ENCODE data around the gene ST6GALNAC5.

- TF ChIP-seq EZH2 (IDR thresholded peaks at IDR 0.05; ENCODE audit: insufficient read depth, poor library complexity, severe bottlenecking) (no peak), EZH2phosphoT487 (IDR thresholded peaks at IDR 0.05; ENCODE audit: insufficient read depth, low read depth) (no peak)
Measured at GRCh38 chr1:76867342-76868130, at the start of gene ST6GALNAC5.
